H1 (cell line): ENCODE measurements around the gene EDC3. TPM values are rescaled to one million over a fixed set of nuclear protein-coding genes. Genes with fewer than 3 reads are reported as not detected.

Source experiments
- CTCF ChIA-PET: fragments of 300-600 bp; sonication (Branson Sonifier 250); formaldehyde crosslinking; loops from one replicate; lab custom pipeline; 2021; ENCODE audit not compliant: partially characterized antibody; lab: Charles Lee
- POLR2A ChIA-PET: fragments of 300-600 bp; sonication (Branson Sonifier 250); formaldehyde crosslinking; loops from one replicate; lab custom pipeline; 2021; ENCODE audit warnings: inconsistent platforms; ENCODE audit not compliant: partially characterized antibody; lab: Charles Lee
- DNase-seq, 2 experiments: peaks; one replicate each; pipeline versions ENCODE4 v3.0.0 to v3.0.0-alpha.2; 2010 to 2022; ENCODE audit warnings: low spot score in 2 of 2, low read depth in 1 of 2, mixed read lengths in 1 of 2
- FAIRE-seq: peaks from 2 replicates; lab custom pipeline; 2011; peaks lifted over from hg19 to GRCh38; lab: Jason Lieb, UNC
- H2AFZ ChIP-seq: 2 replicates; pipeline ENCODE4 v1.8.1; 2012; ENCODE audit warnings: low read length, inconsistent platforms
- H2AK5ac ChIP-seq: 2 replicates; pipeline ENCODE4 v1.6.1; 2013; ENCODE audit warnings: low read depth, low read length
- H2BK120ac ChIP-seq: replicated peaks from 2 replicates; pipeline ENCODE3; 2013; ENCODE audit warnings: low read depth, low read length, inconsistent platforms
- H2BK12ac ChIP-seq: 2 replicates; pipeline ENCODE4 v1.6.1; 2013; ENCODE audit warnings: low read depth, low read length
- H2BK15ac ChIP-seq: 2 replicates; pipeline ENCODE4 v1.6.1; 2013; ENCODE audit warnings: low read length
- H2BK20ac ChIP-seq: 2 replicates; pipeline ENCODE4 v1.6.1; 2013; ENCODE audit warnings: low read length
- H2BK5ac ChIP-seq: 2 replicates; pipeline ENCODE4 v1.6.1; 2013; ENCODE audit warnings: low read depth, low read length
- H3K14ac ChIP-seq: 2 replicates; pipeline ENCODE4 v1.6.1; 2013; ENCODE audit warnings: inconsistent platforms; ENCODE audit not compliant: insufficient read length
- H3K18ac ChIP-seq: 2 replicates; pipeline ENCODE4 v1.6.1; 2013; ENCODE audit warnings: low read length; ENCODE audit errors: extremely low read depth
- H3K23ac ChIP-seq: 2 replicates; pipeline ENCODE4 v1.6.1; 2013; ENCODE audit warnings: inconsistent platforms; ENCODE audit not compliant: insufficient read length
- H3K23me2 ChIP-seq: 2 replicates; pipeline ENCODE4 v1.6.1; 2013; ENCODE audit warnings: low read depth, low read length
- H3K27ac ChIP-seq: 2 replicates; pipeline ENCODE4 v1.6.1; 2011; ENCODE audit warnings: low read depth, low read length, inconsistent platforms
- H3K27me3 ChIP-seq, 4 experiments: replicated peaks in 1 of 4; 1 replicate in 1 of 4; 2 replicates in 3 of 4; pipeline versions ENCODE4 v1.6.1 to v1.8.1; 2011 to 2013; ENCODE audit warnings: low read length in 3 of 4, mild to moderate bottlenecking in 3 of 4, inconsistent platforms in 2 of 4, mixed read lengths in 2 of 4, moderate library complexity in 1 of 4; ENCODE audit not compliant: control insufficient read depth in 3 of 4, insufficient read depth in 3 of 4; ENCODE audit errors: extremely low read depth in 1 of 4
- H3K36me3 ChIP-seq, 4 experiments: 2 replicates each; pipeline versions ENCODE4 v1.6.1 to v1.8.1; 2011 to 2013; ENCODE audit warnings: mild to moderate bottlenecking in 4 of 4, low read length in 3 of 4, moderate library complexity in 2 of 4, control low read depth in 1 of 4, inconsistent platforms in 1 of 4; ENCODE audit not compliant: insufficient read depth in 4 of 4, control insufficient read depth in 2 of 4
- H3K4ac ChIP-seq: replicated peaks from 2 replicates; pipeline ENCODE3; 2013; ENCODE audit warnings: low read length, low read depth, mixed read lengths, inconsistent platforms; ENCODE audit not compliant: insufficient read length
- H3K4me1 ChIP-seq, 4 experiments: replicated peaks in 1 of 4; 1 replicate in 1 of 4; 2 replicates in 3 of 4; pipeline versions ENCODE4 v1.6.1 to v1.8.1; 2011 to 2013; ENCODE audit warnings: low read length in 3 of 4, inconsistent platforms in 2 of 4, mixed read lengths in 1 of 4; ENCODE audit not compliant: insufficient read depth in 4 of 4, control insufficient read depth in 3 of 4
- H3K4me2 ChIP-seq, 2 experiments: 2 replicates each; pipeline versions ENCODE4 v1.6.1 to v1.8.1; 2011 to 2013; ENCODE audit warnings: low read depth in 2 of 2, low read length in 2 of 2, control low read depth in 1 of 2, inconsistent platforms in 1 of 2, mild to moderate bottlenecking in 1 of 2; ENCODE audit not compliant: insufficient read depth in 1 of 2
- H3K4me3 ChIP-seq, 4 experiments: fragments of 200-600, 300-600 bp in 1 of 4; sonication (generic), shearing (Covaris generic), sonication (Bioruptor Twin) in 1 of 4; 2 replicates each; pipeline versions ENCODE4 v1.5.1 to v1.8.1; 2011 to 2016; ENCODE audit warnings: low read length in 4 of 4, low read depth in 3 of 4, control low read depth in 2 of 4, inconsistent platforms in 2 of 4, mild to moderate bottlenecking in 2 of 4, mixed read lengths in 1 of 4, moderate library complexity in 1 of 4; ENCODE audit not compliant: insufficient read depth in 2 of 4; ENCODE audit errors: extremely low read depth in 1 of 4
- H3K56ac ChIP-seq: replicated peaks from 2 replicates; pipeline ENCODE3; 2013; ENCODE audit warnings: low read depth, mild to moderate bottlenecking, mixed read lengths, low read length, inconsistent platforms; ENCODE audit not compliant: insufficient read length
- H3K79me1 ChIP-seq: 2 replicates; pipeline ENCODE4 v1.6.1; 2013; ENCODE audit warnings: low read depth, low read length, control low read depth
- H3K79me2 ChIP-seq, 2 experiments: 2 replicates each; pipeline versions ENCODE4 v1.6.1 to v1.8.1; 2012 to 2013; ENCODE audit warnings: low read length in 2 of 2, mild to moderate bottlenecking in 2 of 2, inconsistent platforms in 1 of 2; ENCODE audit not compliant: insufficient read depth in 2 of 2, control insufficient read depth in 1 of 2
- H3K9ac ChIP-seq, 4 experiments: replicated peaks in 1 of 4; 1 replicate in 1 of 4; 2 replicates in 3 of 4; pipeline versions ENCODE4 v1.6.1 to v1.8.1; 2011 to 2013; ENCODE audit warnings: low read depth in 3 of 4, low read length in 3 of 4, control low read depth in 2 of 4, mild to moderate bottlenecking in 2 of 4, moderate library complexity in 2 of 4, inconsistent platforms in 1 of 4; ENCODE audit errors: extremely low read depth in 1 of 4
- H3K9me3 ChIP-seq, 2 experiments: 2 replicates each; pipeline versions ENCODE4 v1.6.1 to v1.8.1; 2012 to 2013; ENCODE audit warnings: mild to moderate bottlenecking in 2 of 2, moderate library complexity in 2 of 2, control low read depth in 1 of 2, inconsistent platforms in 1 of 2, low read depth in 1 of 2, low read length in 1 of 2, mixed read lengths in 1 of 2; ENCODE audit not compliant: insufficient read depth in 2 of 2
- H4K20me1 ChIP-seq, 2 experiments: replicated peaks in 1 of 2; 2 replicates each; pipeline versions ENCODE3 to v1.8.1; 2011 to 2013; ENCODE audit warnings: inconsistent platforms in 2 of 2, low read length in 2 of 2, mild to moderate bottlenecking in 1 of 2; ENCODE audit not compliant: insufficient read depth in 2 of 2, control insufficient read depth in 1 of 2
- H4K5ac ChIP-seq: 2 replicates; pipeline ENCODE4 v1.6.1; 2013; ENCODE audit warnings: low read length, low read depth, mixed read lengths, inconsistent platforms; ENCODE audit not compliant: insufficient read length
- H4K8ac ChIP-seq: 2 replicates; pipeline ENCODE4 v1.8.0; 2013; ENCODE audit warnings: mild to moderate bottlenecking, moderate library complexity, low read length, inconsistent platforms; ENCODE audit not compliant: insufficient read depth; ENCODE audit errors: extremely low read depth
- H4K91ac ChIP-seq: replicated peaks from 2 replicates; pipeline ENCODE3; 2013; ENCODE audit warnings: low read length, mixed read lengths, inconsistent platforms; ENCODE audit not compliant: insufficient read length
- ATF3 ChIP-seq: IDR thresholded peaks from 2 replicates; pipeline ENCODE4 v1.6.1; 2011; ENCODE audit warnings: low read depth, mild to moderate bottlenecking, low read length; ENCODE audit not compliant: insufficient read depth
- HDAC6 ChIP-seq: IDR thresholded peaks from one replicate; pipeline ENCODE4 v1.7.1; 2012; ENCODE audit warnings: low read depth, mild to moderate bottlenecking, inconsistent platforms, low read length, moderate library complexity
- KDM1A ChIP-seq: fragments of 200-600, 300-600 bp; sonication (generic); IDR thresholded peaks from 2 replicates; pipeline ENCODE4 v1.7.1; 2016; ENCODE audit warnings: mild to moderate bottlenecking, low read length, borderline replicate concordance
- NANOG ChIP-seq: IDR thresholded peaks from 2 replicates; pipeline ENCODE4 v1.6.1; 2011; ENCODE audit warnings: low read length, low read depth, mild to moderate bottlenecking, inconsistent platforms; ENCODE audit not compliant: insufficient read depth, poor library complexity, severe bottlenecking
- POU5F1 ChIP-seq: IDR thresholded peaks from 2 replicates; pipeline ENCODE4 v1.6.1; 2011; ENCODE audit warnings: low read depth, mild to moderate bottlenecking, low read length, moderate library complexity
- RAD21 ChIP-seq, 2 experiments: IDR thresholded peaks in 1 of 2; conservative IDR thresholded peaks in 1 of 2; 2 replicates each; pipeline ENCODE4 v1.6.1; 2011; ENCODE audit warnings: low read depth in 2 of 2, low read length in 2 of 2, improper control_type of control experiment in 1 of 2, inconsistent platforms in 1 of 2, mild to moderate bottlenecking in 1 of 2, moderate library complexity in 1 of 2
- SIN3A ChIP-seq, 2 experiments: IDR thresholded peaks in 1 of 2; conservative IDR thresholded peaks in 1 of 2; 2 replicates each; pipeline ENCODE4 v1.6.1; 2011 to 2012; ENCODE audit warnings: low read length in 2 of 2, improper control_type of control experiment in 1 of 2, low read depth in 1 of 2, mild to moderate bottlenecking in 1 of 2
- TAF7 ChIP-seq: optimal IDR thresholded peaks from 2 replicates; pipeline ENCODE3; 2011; ENCODE audit warnings: low read depth, mild to moderate bottlenecking, inconsistent platforms, low read length, moderate library complexity, borderline replicate concordance
- ZNF274 ChIP-seq: IDR thresholded peaks from 2 replicates; pipeline ENCODE4 v1.7.0; 2012; ENCODE audit warnings: low read length, borderline replicate concordance; ENCODE audit errors: extremely low read depth
- WGBS, 2 experiments: shearing (Covaris generic) in 1 of 2; methylation state at CpG; one replicate each; pipeline versions ENCODE4 v1.1.6 to v1.1.7; 2013 to 2015; ENCODE audit warnings: low lambda C conversion rate in 2 of 2, mixed read lengths in 2 of 2, inconsistent platforms in 1 of 2, low coverage in 1 of 2, missing lambda C conversion rate in 1 of 2; ENCODE audit not compliant: insufficient replicate concordance in 2 of 2, insufficient coverage in 1 of 2, insufficient read length in 1 of 2; ENCODE audit errors: extremely low coverage in 1 of 2, missing lambda C conversion rate in 1 of 2; 5-methylcytosine and 5-hydroxymethylcytosine counted together
- polyA plus RNA-seq, 7 experiments: library from polyadenylated mRNA; depleted of rRNA in 3 of 7; stranded (reverse) in 5 of 7; unstranded in 2 of 7; fragments of >200 nt in 5 of 7; fragments of 200-250 nt in 2 of 7; gene quantifications; 1 replicate in 5 of 7; 2 replicates in 1 of 7; 4 replicates in 1 of 7; pipeline versions ENCODE4 v1.2.1 to v1.2.3, GENCODE V29; 2011 to 2013; ENCODE audit warnings: missing spikeins in 2 of 7, mixed read lengths in 2 of 7
- total RNA-seq: library from RNA; stranded (reverse); fragmentation: NEBNext Ultra II Directional; extraction: Animal tissue kit (Norgen Biotek cat#: 25700); gene quantifications from 2 replicates; pipeline ENCODE4 v1.2.1, GENCODE V29; 2021

The EDC3 gene
- total and polyA plus RNA-seq, 2 of the 8 experiments (the other 6 are each of a cell fraction or from before 2014, with no cell fraction given) = 45.0 to 50.8 TPM

- FAIRE-seq = no peak
- H2BK12ac ChIP-seq = no peak overlapping the region
- DNase-seq = no peak
- no peaks in the 10 kb centered on the region for H3K36me3 ChIP-seq
- no peak overlapping the region; the same call in 1 of the 2 replicates for H2BK15ac ChIP-seq
- no peak overlapping the region for H4K5ac ChIP-seq
- H3K9me3 ChIP-seq = no peaks in the 10 kb centered on the region
- ChIA-PET CTCF (interaction anchor here (1.2 to 37.5 kb wide), 5 partner anchors 9 to 236 kb away, joined by 4 to 1439 read pairs (median 7); partner anchors contain the start of genes CSK and CYP1A2), POLR2A (interaction anchor here (0.6 to 10.0 kb wide), 5 partner anchors 9 to 110 kb away, joined by 3 to 122 read pairs (median 6); no protein-coding TSS in a partner anchor)
- H2BK20ac ChIP-seq = no peak overlapping the region
- no peak overlapping the region for H3K14ac ChIP-seq
- peaks cover 9% of the 10 kb centered on the region; the same call in 1 of the 2 replicates for H3K23me2 ChIP-seq
- no peak overlapping the region for H2BK120ac ChIP-seq
- no peak overlapping the region for H3K27ac ChIP-seq
- no peak overlapping the region for H4K91ac ChIP-seq
- no peak overlapping the region for H3K4ac ChIP-seq
- H3K23ac ChIP-seq = no peak overlapping the region
- no peak overlapping the region for H3K4me2 ChIP-seq
- peaks cover 0 to 18% (median 11%) of the 10 kb centered on the region in 4 experiments; a peak in 5 of 7 replicates for H3K27me3 ChIP-seq
- peak overlapping the region; percentile 28; the same call in 1 of the 2 replicates for H2AK5ac ChIP-seq
- H3K4me3 ChIP-seq = no peak overlapping the region
- no peak overlapping the region for H2AFZ ChIP-seq
- no peaks in the 10 kb centered on the region; a peak in 2 of 7 replicates for H3K4me1 ChIP-seq
- H3K79me2 ChIP-seq = no peaks in the 10 kb centered on the region
- no peak overlapping the region; the same call in 1 of the 2 replicates for H4K8ac ChIP-seq
- 0 out of 7 replicates have a peak overlapping the region, but pooled peaks of 1 of the 4 experiments have one; percentile 2 for H3K9ac ChIP-seq
- H3K56ac ChIP-seq = no peak overlapping the region
- no peaks in the 10 kb centered on the region for H3K79me1 ChIP-seq
- H2BK5ac ChIP-seq = no peak overlapping the region
- H4K20me1 ChIP-seq = no peaks in the 10 kb centered on the region
- 89% methylated on average over 7 of the region's 7 CpGs; no CpG with 5 or more reads in 1 of the 2 experiments for WGBS, 2 experiments
- no peak overlapping the region; the same call in 1 of the 2 replicates for H3K18ac ChIP-seq
- TF ChIP-seq NANOG (no peak), RAD21 (IDR thresholded peaks at IDR 0.05 in 1 of 2, conservative IDR thresholded peaks at IDR 0.05 in 1 of 2; ENCODE audit: low read depth in 2 of 2, low read length in 2 of 2) (no peak), TAF7 (no peak), ATF3 (no peak), ZNF274 (no peak), KDM1A (no peak), HDAC6 (no peak), POU5F1 (no peak), SIN3A (conservative IDR thresholded peaks at IDR 0.05 in 1 of 2, IDR thresholded peaks at IDR 0.05 in 1 of 2; ENCODE audit: low read depth in 1 of 2, low read length in 2 of 2) (no peak)
Observed at GRCh38 chr15:74610302-74610951, 85.4 kb downstream of the EDC3 start.
